SHP77 (cell line): ENCODE data around the gene GAB2.
"Not testable (repeated sequence)": the region's sequence is repeated elsewhere in the genome, so short reads cannot be mapped to it uniquely, and the experiment has no call there.

Experiments
- DNase-seq, 2 experiments: peaks; one replicate each; lab custom pipeline; 2025; lab: John Stamatoyannopoulos, UW

GAB2 gene

GRCh38 chr11:78181185-78181584 lies 236.4 kb downstream of the GAB2 start:
- DNase-seq: no peak

- DNase-seq: no peak
Observed at GRCh38 chr11:78180751-78181150, 236.9 kb downstream of the GAB2 start.

GRCh38 chr11:78179459-78180071 lies 238.1 kb downstream of the GAB2 start:
- DNase-seq: peak in 1 of 2 experiments; percentile 51

GRCh38 chr11:78177216-78177615 lies 240.4 kb downstream of the GAB2 start:
- no peak for DNase-seq

GRCh38 chr11:78176605-78177141 lies 240.9 kb downstream of the GAB2 start:
- no peak for DNase-seq

- not testable (repeated sequence) for DNase-seq
Observed at GRCh38 chr11:78175862-78176261, 241.8 kb downstream of the GAB2 start.

- DNase-seq: no peak
Observed at GRCh38 chr11:78171951-78172350, 245.7 kb downstream of the GAB2 start.

- DNase-seq: no peak
Observed at GRCh38 chr11:78170874-78171549, 246.6 kb downstream of the GAB2 start.

GRCh38 chr11:78170413-78170812 lies 247.2 kb downstream of the GAB2 start:
- no peak for DNase-seq

- DNase-seq: no peak
Observed at GRCh38 chr11:78168539-78169477, 248.8 kb downstream of the GAB2 start.

- DNase-seq: no peak
Observed at GRCh38 chr11:78166855-78167469, 250.7 kb downstream of the GAB2 start.
